WERI-Rb-1 (cell line): ENCODE measurements around the gene SIPA1.

Experiments used
- DNase-seq: peaks from one replicate; pipeline ENCODE4 v3.0.0-alpha.2; 2020
- H3K27ac ChIP-seq: fragments of 250-450 bp; sonication (Bioruptor Pico); 2 replicates; pipeline ENCODE4 v1.5.1; 2020; ENCODE audit warnings: mild to moderate bottlenecking, moderate library complexity
- H3K27me3 ChIP-seq: fragments of 250-450 bp; sonication (Bioruptor Pico); 2 replicates; pipeline ENCODE4 v1.5.1; 2021; ENCODE audit warnings: mild to moderate bottlenecking, low read depth, moderate library complexity; ENCODE audit not compliant: insufficient read depth, severe bottlenecking
- H3K36me3 ChIP-seq: fragments of 250-450 bp; sonication (Bioruptor Pico); 2 replicates; pipeline ENCODE4 v1.5.1; 2020; ENCODE audit warnings: mild to moderate bottlenecking, moderate library complexity
- H3K4me3 ChIP-seq: 2 replicates; pipeline ENCODE4 v1.5.1; 2011; ENCODE audit warnings: low read depth, mild to moderate bottlenecking, control low read depth, low read length
- H3K9me3 ChIP-seq: fragments of 250-450 bp; sonication (Bioruptor Pico); 2 replicates; pipeline ENCODE4 v1.5.1; 2021; ENCODE audit warnings: mild to moderate bottlenecking, moderate library complexity; ENCODE audit not compliant: severe bottlenecking
- CTCF ChIP-seq: IDR thresholded peaks from 2 replicates; pipeline ENCODE4 v1.5.1; 2011; ENCODE audit warnings: low read depth, mild to moderate bottlenecking, control low read depth, inconsistent platforms, low read length

SIPA1 gene

GRCh38 chr11:65615950-65616574, 21.8 kb upstream of the SIPA1 start:
- Histone ChIP-seq H3K36me3 (peaks cover 58% of the 10 kb centered on the region), H3K27ac (peak overlapping the region; percentile 86), H3K4me3 (peak overlapping the region; percentile 71), H3K27me3 (no peaks in the 10 kb centered on the region), H3K9me3 (no peaks in the 10 kb centered on the region)
- DNase-seq, result peak; percentile 69
- no peak for TF ChIP-seq CTCF

GRCh38 chr11:65616575-65617001, 21.3 kb upstream of the SIPA1 start:
- H3K27ac ChIP-seq, result peak overlapping the region; percentile 86
- H3K27me3 ChIP-seq, result no peaks in the 10 kb centered on the region
- no peaks in the 10 kb centered on the region for H3K9me3 ChIP-seq
- no peak for TF ChIP-seq CTCF
- H3K4me3 ChIP-seq, result peak overlapping the region; percentile 71
- peaks cover 63% of the 10 kb centered on the region for H3K36me3 ChIP-seq
- no peak for DNase-seq

GRCh38 chr11:65617136-65617850, 20.6 kb upstream of the SIPA1 start:
- Histone ChIP-seq H3K27ac (no peak overlapping the region), H3K27me3 (no peaks in the 10 kb centered on the region), H3K4me3 (no peak overlapping the region), H3K9me3 (no peaks in the 10 kb centered on the region), H3K36me3 (peaks cover 58% of the 10 kb centered on the region)
- TF ChIP-seq CTCF, result no peak
- DNase-seq, result no peak

DNA sequence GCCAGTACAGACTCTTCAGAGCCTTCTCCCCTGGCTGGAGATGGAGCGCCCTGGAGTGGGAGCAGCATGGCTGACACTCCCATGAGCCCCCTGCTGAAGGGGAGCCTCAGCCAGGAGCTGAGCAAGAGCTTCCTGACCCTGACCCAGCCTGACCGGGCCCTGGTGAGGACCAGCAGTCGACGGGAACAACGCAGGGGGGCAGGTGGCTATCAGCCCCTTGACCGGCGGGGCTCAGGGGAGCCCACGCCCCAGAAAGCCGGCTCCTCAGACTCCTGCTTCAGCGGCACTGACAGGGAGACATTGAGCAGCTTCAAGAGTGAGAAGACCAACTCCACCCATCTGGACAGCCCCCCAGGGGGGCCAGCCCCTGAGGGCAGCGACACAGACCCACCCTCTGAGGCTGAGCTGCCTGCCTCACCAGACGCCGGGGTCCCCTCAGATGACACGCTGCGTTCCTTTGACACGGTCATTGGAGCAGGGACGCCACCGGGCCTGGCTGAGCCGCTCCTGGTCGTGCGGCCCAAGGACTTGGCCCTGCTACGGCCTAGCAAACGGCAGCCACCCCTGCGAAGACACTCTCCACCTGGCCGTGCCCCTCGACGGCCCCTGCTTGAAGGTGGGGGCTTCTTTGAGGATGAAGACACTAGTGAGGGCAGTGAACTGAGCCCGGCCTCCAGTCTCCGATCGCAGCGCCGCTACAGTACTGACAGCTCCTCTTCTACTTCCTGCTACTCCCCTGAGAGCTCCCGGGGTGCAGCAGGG, 19.7 kb upstream of the SIPA1 start:
- H3K4me3 ChIP-seq, result no peak overlapping the region
- H3K27ac ChIP-seq, result no peak overlapping the region
- peaks cover 55% of the 10 kb centered on the region for H3K36me3 ChIP-seq
- H3K27me3 ChIP-seq, result no peaks in the 10 kb centered on the region
- H3K9me3 ChIP-seq, result no peaks in the 10 kb centered on the region
- no peak for TF ChIP-seq CTCF
- no peak for DNase-seq

DNA sequence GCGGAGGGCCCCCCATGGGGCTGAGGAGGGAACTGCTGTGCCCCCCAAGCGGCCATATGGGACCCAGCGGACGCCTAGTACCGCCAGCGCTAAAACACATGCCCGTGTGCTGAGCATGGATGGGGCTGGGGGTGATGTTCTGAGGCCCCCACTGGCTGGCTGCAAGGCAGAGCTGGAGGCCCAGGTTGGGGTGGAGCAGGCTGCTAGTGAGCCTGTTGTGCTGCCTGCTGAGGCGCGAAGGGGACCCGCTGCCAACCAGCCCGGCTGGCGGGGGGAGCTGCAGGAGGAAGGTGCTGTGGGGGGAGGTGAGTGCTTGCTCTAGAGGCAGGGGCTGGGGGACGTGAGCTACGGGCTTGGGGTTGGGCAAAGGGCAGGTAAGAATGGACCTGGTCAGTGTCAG, 19.1 kb upstream of the SIPA1 start:
- no peak for DNase-seq
- TF ChIP-seq CTCF, result no peak
- H3K36me3 ChIP-seq, result peaks cover 60% of the 10 kb centered on the region

More for the DNA sequence above, 19.1 kb upstream of the SIPA1 start:
- Histone ChIP-seq H3K27me3 (no peaks in the 10 kb centered on the region), H3K4me3 (no peak overlapping the region), H3K9me3 (no peaks in the 10 kb centered on the region), H3K27ac (no peak overlapping the region)
